K562 (cell line): ENCODE results near the gene KCNK1. TPM values are rescaled to one million over a fixed set of nuclear protein-coding genes. Genes with fewer than 3 reads are reported as not detected.
A peak's percentile ranks its signal among the peaks of the same experiment; 100 is the strongest.

Experiments used
- CEBPB ChIP-seq: fragments of 450-650 bp; IDR thresholded peaks from 2 replicates; pipeline ENCODE4 v1.6.1; 2016; ENCODE audit warnings: missing genetic modification characterization, missing compliant biosample characterization
- CREM ChIP-seq: IDR thresholded peaks from 2 replicates; pipeline ENCODE4 v1.6.1; 2014; ENCODE audit warnings: antibody characterized with exemption, low read depth
- ETV5 ChIP-seq: sonication (generic); formaldehyde crosslinking; IDR thresholded peaks from 2 replicates; pipeline ENCODE4 v1.4.0; 2020; ENCODE audit warnings: low read depth, mild to moderate bottlenecking, missing genetic modification reagents
- ETV6 ChIP-seq, 3 experiments: fragments of 150-350 bp in 1 of 3; sonication (generic) in 1 of 3; formaldehyde crosslinking in 1 of 3; IDR thresholded peaks; 2 replicates each; pipeline versions ENCODE4 v1.6.1 to v1.8.0; 2014 to 2022; ENCODE audit warnings: borderline replicate concordance in 2 of 3, low read depth in 2 of 3, antibody characterized with exemption in 1 of 3, low read length in 1 of 3, mild to moderate bottlenecking in 1 of 3, missing genetic modification reagents in 1 of 3
- EZH2 ChIP-seq: IDR thresholded peaks from 2 replicates; pipeline ENCODE4 v1.6.1; 2012; ENCODE audit warnings: low read depth, mild to moderate bottlenecking, inconsistent platforms, low read length, borderline replicate concordance
- FOXJ3 ChIP-seq: sonication (generic); formaldehyde crosslinking; IDR thresholded peaks from 2 replicates; pipeline ENCODE4 v1.4.0; 2020; ENCODE audit warnings: mild to moderate bottlenecking, missing genetic modification reagents
- KDM4B ChIP-seq, 2 experiments: fragments of 450-650 bp in 1 of 2; sonication (generic) in 1 of 2; IDR thresholded peaks; 2 replicates each; pipeline ENCODE4 v1.6.1; 2016 to 2017; ENCODE audit warnings: borderline replicate concordance in 2 of 2, antibody characterized with exemption in 1 of 2, low read depth in 1 of 2, mild to moderate bottlenecking in 1 of 2
- KLF13 ChIP-seq: fragments of 450-650 bp; IDR thresholded peaks from 2 replicates; pipeline ENCODE4 v1.6.1; 2016; ENCODE audit warnings: missing genetic modification characterization, low read depth, mild to moderate bottlenecking, missing compliant biosample characterization, moderate library complexity, borderline replicate concordance
- NCOA4 ChIP-seq: fragments of 450-650 bp; IDR thresholded peaks from 2 replicates; pipeline ENCODE4 v1.6.1; 2018; ENCODE audit warnings: mild to moderate bottlenecking; ENCODE audit not compliant: partially characterized antibody
- NR2F6 ChIP-seq: fragments of 450-650 bp; formaldehyde crosslinking; IDR thresholded peaks from 2 replicates; pipeline ENCODE4 v1.4.0; 2020; ENCODE audit warnings: mild to moderate bottlenecking
- SMARCC2 ChIP-seq: fragments of 450-650 bp; IDR thresholded peaks from 2 replicates; pipeline ENCODE4 v1.6.1; 2017; ENCODE audit warnings: antibody characterized with exemption, moderate library complexity, mild to moderate bottlenecking, low read depth
- SMARCE1 ChIP-seq: fragments of 450-650 bp; IDR thresholded peaks from 2 replicates; pipeline ENCODE4 v1.7.1; 2016; ENCODE audit warnings: mild to moderate bottlenecking
- ZNF24 ChIP-seq: fragments of 450-650 bp; IDR thresholded peaks from 2 replicates; pipeline ENCODE4 v1.6.1; 2016
- ZNF57 ChIP-seq: fragments of 450-650 bp; formaldehyde crosslinking; IDR thresholded peaks from 2 replicates; pipeline ENCODE4 v1.4.0; 2020; ENCODE audit warnings: mild to moderate bottlenecking, moderate library complexity
- ZNF778 ChIP-seq: fragments of 450-650 bp; formaldehyde crosslinking; IDR thresholded peaks from 2 replicates; pipeline ENCODE4 v1.4.0; 2020; ENCODE audit warnings: mild to moderate bottlenecking, moderate library complexity
- polyA plus RNA-seq, 8 experiments: library from polyadenylated mRNA; depleted of rRNA in 4 of 8; stranded (reverse) in 5 of 8; unstranded in 3 of 8; fragments of >200 nt; fragmentation: Nextera tagmentation in 2 of 8; fragmentation: Illumina TruSeq in 1 of 8; extraction: Ambion mirVana in 2 of 8; extraction: Trizol in 1 of 8; gene quantifications; 2 replicates each; pipeline versions ENCODE4 v1.2.1 to v1.2.3, GENCODE V29; 2011 to 2014; ENCODE audit warnings: inconsistent platforms in 1 of 8, missing spikeins in 1 of 8
- total RNA-seq, 7 experiments: library from RNA; depleted of rRNA in 6 of 7; stranded (reverse); fragments of >200 nt in 6 of 7; fragmentation: Illumina TruSeq in 2 of 7; extraction: Trizol in 2 of 7; gene quantifications; 2 replicates each; pipeline versions ENCODE4 v1.2.1 to v1.2.3, GENCODE V29; 2011 to 2021; ENCODE audit warnings: low replicate concordance in 1 of 7
- TF ChIP-seq, protein P1 (sequence below): sonication (generic); formaldehyde crosslinking; IDR thresholded peaks from 2 replicates; pipeline ENCODE4 v1.8.1; 2022; ENCODE audit warnings: missing genetic modification reagents
- TF ChIP-seq, protein P2 (sequence below): sonication (generic); formaldehyde crosslinking; IDR thresholded peaks from 2 replicates; pipeline ENCODE4 v1.8.0; 2022; ENCODE audit warnings: mild to moderate bottlenecking, low read depth, missing genetic modification reagents
- TF ChIP-seq, protein P3 (sequence below): fragments of 250-450 bp; sonication (Bioruptor Pico); IDR thresholded peaks from 2 replicates; pipeline ENCODE4 v1.8.0; 2021; ENCODE audit warnings: mild to moderate bottlenecking, moderate library complexity
- TF ChIP-seq, protein P4 (sequence below): fragments of 450-650 bp; IDR thresholded peaks from 2 replicates; pipeline ENCODE4 v1.6.1; 2016; ENCODE audit warnings: missing biosample characterization, missing genetic modification characterization
- TF ChIP-seq, protein P5 (sequence below): fragments of 450-650 bp; IDR thresholded peaks from one replicate; pipeline ENCODE4 v1.6.1; 2018; ENCODE audit warnings: mild to moderate bottlenecking, moderate library complexity; ENCODE audit not compliant: partially characterized antibody

KCNK1 gene
- total and polyA plus RNA-seq, 9 of the 15 experiments (the other 6 are each of a cell fraction or from before 2014, with no cell fraction given): 3.1 to 22.7 (median 6.0) TPM

DNA sequence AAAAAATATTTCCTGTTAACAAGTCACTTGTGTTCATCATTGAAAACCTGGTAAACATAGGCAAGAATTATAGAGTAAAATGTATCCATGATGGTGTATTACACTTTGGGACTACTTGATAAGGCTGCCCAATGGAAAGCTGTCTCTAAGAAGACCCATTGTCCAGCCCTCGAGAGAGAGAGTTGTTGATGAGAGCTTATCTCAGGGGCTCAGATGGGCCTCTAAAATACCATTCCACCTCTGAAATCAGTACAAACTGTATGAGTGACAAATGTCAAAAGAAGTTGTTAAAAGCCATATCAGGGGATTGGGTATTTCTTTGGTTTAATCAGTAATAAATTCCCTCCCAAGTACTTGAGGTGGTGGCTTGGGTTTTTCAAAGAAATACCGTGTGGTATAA lies 96.1 kb downstream of the KCNK1 start (continued):
- TF ChIP-seq, protein P1, sequence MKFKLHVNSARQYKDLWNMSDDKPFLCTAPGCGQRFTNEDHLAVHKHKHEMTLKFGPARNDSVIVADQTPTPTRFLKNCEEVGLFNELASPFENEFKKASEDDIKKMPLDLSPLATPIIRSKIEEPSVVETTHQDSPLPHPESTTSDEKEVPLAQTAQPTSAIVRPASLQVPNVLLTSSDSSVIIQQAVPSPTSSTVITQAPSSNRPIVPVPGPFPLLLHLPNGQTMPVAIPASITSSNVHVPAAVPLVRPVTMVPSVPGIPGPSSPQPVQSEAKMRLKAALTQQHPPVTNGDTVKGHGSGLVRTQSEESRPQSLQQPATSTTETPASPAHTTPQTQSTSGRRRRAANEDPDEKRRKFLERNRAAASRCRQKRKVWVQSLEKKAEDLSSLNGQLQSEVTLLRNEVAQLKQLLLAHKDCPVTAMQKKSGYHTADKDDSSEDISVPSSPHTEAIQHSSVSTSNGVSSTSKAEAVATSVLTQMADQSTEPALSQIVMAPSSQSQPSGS (CRISPR knock-in tag): no peak
- TF ChIP-seq ETV5 (CRISPR knock-in tag) (no peak), NR2F6 (no peak), CEBPB (no peak), FOXJ3 (CRISPR knock-in tag) (no peak), NCOA4 (no peak), ZNF24 (no peak), EZH2 (no peak), KLF13 (no peak), ETV6 (IDR thresholded peaks at IDR 0.05; ENCODE audit: borderline replicate concordance in 1 of 2, low read depth in 2 of 2, low read length in 1 of 2) (no peak), ETV6 (CRISPR knock-in tag; IDR thresholded peaks at IDR 0.05; ENCODE audit: borderline replicate concordance) (no peak), SMARCE1 (peak; percentile 64), ZNF778 (no peak), SMARCC2 (peak; percentile 58; the same call in 1 of the 2 replicates), CREM (no peak), KDM4B (IDR thresholded peaks at IDR 0.05; ENCODE audit: borderline replicate concordance in 2 of 2, low read depth in 1 of 2) (no peak), ZNF57 (no peak)
- TF ChIP-seq, protein P2, sequence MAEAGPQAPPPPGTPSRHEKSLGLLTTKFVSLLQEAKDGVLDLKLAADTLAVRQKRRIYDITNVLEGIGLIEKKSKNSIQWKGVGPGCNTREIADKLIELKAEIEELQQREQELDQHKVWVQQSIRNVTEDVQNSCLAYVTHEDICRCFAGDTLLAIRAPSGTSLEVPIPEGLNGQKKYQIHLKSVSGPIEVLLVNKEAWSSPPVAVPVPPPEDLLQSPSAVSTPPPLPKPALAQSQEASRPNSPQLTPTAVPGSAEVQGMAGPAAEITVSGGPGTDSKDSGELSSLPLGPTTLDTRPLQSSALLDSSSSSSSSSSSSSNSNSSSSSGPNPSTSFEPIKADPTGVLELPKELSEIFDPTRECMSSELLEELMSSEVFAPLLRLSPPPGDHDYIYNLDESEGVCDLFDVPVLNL: no peak
- TF ChIP-seq, protein P3, sequence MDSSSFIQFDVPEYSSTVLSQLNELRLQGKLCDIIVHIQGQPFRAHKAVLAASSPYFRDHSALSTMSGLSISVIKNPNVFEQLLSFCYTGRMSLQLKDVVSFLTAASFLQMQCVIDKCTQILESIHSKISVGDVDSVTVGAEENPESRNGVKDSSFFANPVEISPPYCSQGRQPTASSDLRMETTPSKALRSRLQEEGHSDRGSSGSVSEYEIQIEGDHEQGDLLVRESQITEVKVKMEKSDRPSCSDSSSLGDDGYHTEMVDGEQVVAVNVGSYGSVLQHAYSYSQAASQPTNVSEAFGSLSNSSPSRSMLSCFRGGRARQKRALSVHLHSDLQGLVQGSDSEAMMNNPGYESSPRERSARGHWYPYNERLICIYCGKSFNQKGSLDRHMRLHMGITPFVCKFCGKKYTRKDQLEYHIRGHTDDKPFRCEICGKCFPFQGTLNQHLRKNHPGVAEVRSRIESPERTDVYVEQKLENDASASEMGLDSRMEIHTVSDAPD (CRISPR knock-in tag): no peak
- TF ChIP-seq, protein P4, sequence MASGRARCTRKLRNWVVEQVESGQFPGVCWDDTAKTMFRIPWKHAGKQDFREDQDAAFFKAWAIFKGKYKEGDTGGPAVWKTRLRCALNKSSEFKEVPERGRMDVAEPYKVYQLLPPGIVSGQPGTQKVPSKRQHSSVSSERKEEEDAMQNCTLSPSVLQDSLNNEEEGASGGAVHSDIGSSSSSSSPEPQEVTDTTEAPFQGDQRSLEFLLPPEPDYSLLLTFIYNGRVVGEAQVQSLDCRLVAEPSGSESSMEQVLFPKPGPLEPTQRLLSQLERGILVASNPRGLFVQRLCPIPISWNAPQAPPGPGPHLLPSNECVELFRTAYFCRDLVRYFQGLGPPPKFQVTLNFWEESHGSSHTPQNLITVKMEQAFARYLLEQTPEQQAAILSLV (tag): no peak
- TF ChIP-seq, protein P5, sequence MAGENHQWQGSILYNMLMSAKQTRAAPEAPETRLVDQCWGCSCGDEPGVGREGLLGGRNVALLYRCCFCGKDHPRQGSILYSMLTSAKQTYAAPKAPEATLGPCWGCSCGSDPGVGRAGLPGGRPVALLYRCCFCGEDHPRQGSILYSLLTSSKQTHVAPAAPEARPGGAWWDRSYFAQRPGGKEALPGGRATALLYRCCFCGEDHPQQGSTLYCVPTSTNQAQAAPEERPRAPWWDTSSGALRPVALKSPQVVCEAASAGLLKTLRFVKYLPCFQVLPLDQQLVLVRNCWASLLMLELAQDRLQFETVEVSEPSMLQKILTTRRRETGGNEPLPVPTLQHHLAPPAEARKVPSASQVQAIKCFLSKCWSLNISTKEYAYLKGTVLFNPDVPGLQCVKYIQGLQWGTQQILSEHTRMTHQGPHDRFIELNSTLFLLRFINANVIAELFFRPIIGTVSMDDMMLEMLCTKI: no peak
